Activated naive CD8-positive, alpha-beta T cell treated with anti-CD3 and anti-CD28 coated beads, Interleukin-2, amount 50 U/mL, for 24 hours (primary cell): ENCODE results near the gene PAK5.

ENCODE experiments used
- ATAC-seq: fragments of 150-1000 bp; cut with Tn5 transposase; one replicate; pipeline ENCODE4 v1.10.0; 2021
- DNase-seq: peaks from one replicate; pipeline ENCODE4 v3.0.0; 2021
- H3K27ac Mint-ChIP-seq: one replicate; pipeline ENCODE4 v1.8.0; 2021; ENCODE audit warnings: mild to moderate bottlenecking, mixed read lengths
- H3K27me3 Mint-ChIP-seq: one replicate; pipeline ENCODE4 v1.8.0; 2021; ENCODE audit warnings: mixed read lengths
- H3K36me3 Mint-ChIP-seq: one replicate; pipeline ENCODE4 v1.8.0; 2021; ENCODE audit warnings: low read depth, mixed read lengths
- H3K4me1 Mint-ChIP-seq: one replicate; pipeline ENCODE4 v1.8.0; 2021; ENCODE audit warnings: mixed read lengths
- H3K4me3 Mint-ChIP-seq: one replicate; pipeline ENCODE4 v1.8.0; 2021; ENCODE audit warnings: mild to moderate bottlenecking, moderate library complexity, mixed read lengths
- H3K9me3 Mint-ChIP-seq: one replicate; pipeline ENCODE4 v1.8.0; 2021; ENCODE audit warnings: mixed read lengths

PAK5 gene

DNA sequence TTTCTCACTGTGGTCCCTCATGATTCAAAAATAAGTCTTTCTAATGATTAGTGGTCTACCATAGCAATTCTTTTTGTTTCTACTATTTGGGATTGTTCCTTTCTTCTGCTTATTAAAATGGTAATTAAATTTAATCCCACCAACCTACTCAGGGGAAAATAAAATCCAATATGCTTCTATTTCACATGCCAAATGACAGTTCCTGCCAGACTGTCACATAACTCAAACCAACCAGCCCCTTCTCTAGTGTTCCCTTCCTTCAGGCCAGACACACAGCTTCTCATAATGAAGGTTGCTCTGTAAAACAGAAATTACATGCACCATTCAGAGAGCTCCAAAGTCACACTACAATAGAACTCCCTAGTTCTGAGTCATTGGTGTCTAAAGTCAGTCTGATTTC lies 23.2 kb downstream of the PAK5 start:
- Mint-ChIP-seq H3K27me3 (peaks cover under 1% of the 10 kb centered on the region), H3K36me3 (no peaks in the 10 kb centered on the region), H3K4me3 (no peak overlapping the region), H3K4me1 (no peaks in the 10 kb centered on the region), H3K27ac (no peak overlapping the region), H3K9me3 (peaks cover 4% of the 10 kb centered on the region)
- no peak for ATAC-seq
- no peak for DNase-seq

DNA sequence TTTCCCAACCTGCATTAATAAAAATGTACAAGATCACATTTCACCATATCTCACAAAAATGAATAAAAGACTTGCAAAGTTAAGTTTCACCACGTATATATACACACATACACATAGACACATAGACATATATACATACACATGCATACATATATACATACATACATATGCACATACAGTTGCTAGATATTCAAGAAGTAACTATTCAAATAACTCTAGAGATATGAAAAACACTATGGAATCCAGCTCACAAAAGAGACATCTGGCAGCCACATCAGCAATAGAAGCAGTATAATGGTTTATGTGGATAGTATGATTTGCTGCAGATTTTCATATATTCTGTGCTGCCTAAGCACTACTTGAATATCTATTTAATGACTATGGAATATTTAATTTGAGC lies 28.1 kb downstream of the PAK5 start:
- Mint-ChIP-seq H3K27me3 (peaks cover 2% of the 10 kb centered on the region), H3K4me3 (no peak overlapping the region), H3K27ac (no peak overlapping the region), H3K36me3 (no peaks in the 10 kb centered on the region), H3K4me1 (no peaks in the 10 kb centered on the region), H3K9me3 (no peaks in the 10 kb centered on the region)
- no peak for ATAC-seq
- no peak for DNase-seq

DNA sequence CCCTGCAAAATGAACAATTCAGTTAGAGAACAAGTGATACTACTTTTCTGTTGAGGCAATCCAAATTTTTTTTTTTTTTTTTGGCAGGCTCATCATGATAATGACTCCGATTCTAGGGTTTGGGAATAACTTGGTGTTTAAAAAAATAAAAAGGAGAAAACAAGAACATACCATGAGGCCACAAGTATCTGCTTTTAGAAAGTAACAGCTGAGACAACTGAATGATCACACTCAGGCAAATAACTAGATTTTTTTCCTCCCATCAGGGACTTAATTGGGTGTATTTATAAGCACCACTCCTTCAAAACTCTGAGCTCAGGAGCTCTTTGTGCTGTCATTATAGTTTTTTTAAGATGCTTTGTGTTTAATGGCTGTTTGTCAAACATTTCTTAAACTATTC lies 29.6 kb downstream of the PAK5 start:
- Mint-ChIP-seq H3K4me3 (no peak overlapping the region), H3K27ac (no peak overlapping the region), H3K4me1 (no peaks in the 10 kb centered on the region), H3K36me3 (no peaks in the 10 kb centered on the region), H3K9me3 (no peaks in the 10 kb centered on the region), H3K27me3 (peaks cover 2% of the 10 kb centered on the region)
- ATAC-seq (no peak), DNase-seq (no peak)

DNA sequence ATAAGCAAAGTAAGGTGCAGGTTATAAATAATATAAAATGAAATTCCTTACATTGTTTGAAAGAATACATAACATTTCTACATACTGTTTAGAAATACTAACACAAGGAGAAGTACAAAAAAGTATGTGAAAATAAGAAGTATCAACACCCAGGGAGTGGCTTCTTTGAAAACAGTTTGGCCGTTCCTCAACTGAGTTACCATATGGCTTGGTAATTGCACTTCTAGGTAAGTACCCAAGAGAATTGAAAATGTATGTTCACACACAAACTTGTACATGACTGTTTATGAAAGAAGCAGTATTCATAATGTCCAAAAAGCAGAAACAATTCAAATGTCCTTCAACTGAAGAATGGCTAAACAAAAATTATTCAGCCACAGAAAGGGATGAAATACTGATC lies 30.7 kb downstream of the PAK5 start:
- Mint-ChIP-seq H3K36me3 (no peaks in the 10 kb centered on the region), H3K4me3 (no peak overlapping the region), H3K4me1 (no peaks in the 10 kb centered on the region), H3K9me3 (no peaks in the 10 kb centered on the region), H3K27ac (no peak overlapping the region), H3K27me3 (peaks cover 2% of the 10 kb centered on the region)
- ATAC-seq = no peak
- DNase-seq = no peak

DNA sequence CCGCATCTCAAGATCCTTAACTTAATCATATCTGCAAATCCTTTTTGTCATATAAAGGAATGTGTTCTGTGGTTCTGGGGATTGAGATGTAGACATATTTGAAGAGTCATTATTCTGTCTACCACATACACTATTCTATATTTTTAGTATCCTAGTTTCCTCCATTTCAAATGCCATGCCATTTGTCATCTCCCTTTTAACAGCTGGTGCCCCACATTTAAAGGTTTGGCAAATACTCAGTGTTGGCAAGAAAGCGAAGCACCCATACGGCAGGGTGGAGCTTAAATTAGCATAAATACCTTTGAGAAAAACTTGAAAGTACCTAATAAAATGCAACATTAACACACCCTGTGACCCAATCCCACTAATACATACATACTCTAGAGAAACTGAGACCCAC lies 31.7 kb downstream of the PAK5 start:
- Mint-ChIP-seq H3K27ac (no peak overlapping the region), H3K27me3 (peaks cover 2% of the 10 kb centered on the region), H3K9me3 (no peaks in the 10 kb centered on the region), H3K4me3 (no peak overlapping the region), H3K4me1 (no peaks in the 10 kb centered on the region), H3K36me3 (no peaks in the 10 kb centered on the region)
- ATAC-seq = no peak
- DNase-seq = no peak

DNA sequence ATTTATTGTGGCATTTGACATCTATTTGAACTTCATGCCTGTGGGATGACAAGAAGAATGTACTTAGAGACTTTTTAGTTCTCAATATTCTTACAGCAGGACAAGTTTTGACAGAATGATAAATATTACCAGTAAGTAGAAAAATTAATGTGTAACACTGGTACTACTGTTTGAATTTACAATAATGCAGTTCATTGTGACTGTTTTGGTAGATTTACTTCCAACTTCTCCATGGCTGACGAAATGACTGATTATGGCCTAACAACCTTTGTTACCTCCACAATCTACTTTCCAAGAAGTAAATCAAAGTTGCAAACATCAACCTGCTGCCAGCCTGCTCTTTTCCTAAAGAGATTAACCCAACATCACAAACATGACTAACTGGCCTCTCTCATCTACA lies 38.5 kb downstream of the PAK5 start:
- no peak overlapping the region for H3K27ac Mint-ChIP-seq
- DNase-seq = no peak
- no peak overlapping the region for H3K4me3 Mint-ChIP-seq
- H3K27me3 Mint-ChIP-seq = no peaks in the 10 kb centered on the region
- no peaks in the 10 kb centered on the region for H3K9me3 Mint-ChIP-seq
- no peak for ATAC-seq
- no peaks in the 10 kb centered on the region for H3K36me3 Mint-ChIP-seq
- no peaks in the 10 kb centered on the region for H3K4me1 Mint-ChIP-seq

DNA sequence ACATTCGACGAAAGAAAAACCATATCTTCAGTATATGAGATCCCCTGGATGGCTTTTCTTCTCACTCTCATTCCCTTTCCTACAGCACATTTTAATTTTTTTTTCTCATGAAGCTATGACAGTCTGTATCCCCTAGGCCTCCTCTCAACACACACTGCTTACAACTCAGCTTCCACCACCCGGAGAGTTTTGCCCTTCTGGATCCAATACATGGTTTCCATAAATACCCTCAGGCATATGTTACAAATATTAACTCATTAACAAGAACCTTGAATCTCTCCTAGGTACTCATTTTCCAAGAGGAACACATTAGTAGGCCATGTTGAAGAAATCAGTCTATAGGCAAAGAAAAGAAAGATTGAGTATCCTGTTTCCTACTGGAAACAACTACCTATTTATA lies 44.0 kb downstream of the PAK5 start:
- DNase-seq (no peak), ATAC-seq (no peak)
- no peaks in the 10 kb centered on the region for H3K36me3 Mint-ChIP-seq
- no peaks in the 10 kb centered on the region for H3K27me3 Mint-ChIP-seq
- H3K4me3 Mint-ChIP-seq = no peak overlapping the region
- H3K9me3 Mint-ChIP-seq = peaks cover 9% of the 10 kb centered on the region
- no peak overlapping the region for H3K27ac Mint-ChIP-seq
- no peaks in the 10 kb centered on the region for H3K4me1 Mint-ChIP-seq

DNA sequence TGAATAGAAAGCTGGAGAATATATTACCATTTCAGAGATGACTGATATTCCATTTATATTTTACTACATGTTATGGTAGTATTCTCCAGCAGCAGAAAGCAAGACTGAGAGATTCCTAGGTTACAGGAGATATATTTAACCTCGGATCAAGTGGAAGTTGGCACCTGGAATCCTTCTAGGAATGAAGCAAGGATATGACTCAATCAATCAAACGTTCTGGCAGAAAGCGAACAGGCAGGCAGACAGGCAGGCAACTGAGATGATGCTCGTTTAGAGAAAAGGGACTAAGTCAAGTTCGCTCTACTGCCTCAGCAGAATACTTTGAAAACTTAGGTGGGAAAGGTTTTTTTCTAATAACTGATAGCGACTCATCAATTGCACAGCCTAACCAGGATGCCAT lies 46.2 kb downstream of the PAK5 start:
- no peak overlapping the region for H3K4me3 Mint-ChIP-seq
- H3K27ac Mint-ChIP-seq = no peak overlapping the region
- no peak for ATAC-seq
- no peaks in the 10 kb centered on the region for H3K27me3 Mint-ChIP-seq
- no peaks in the 10 kb centered on the region for H3K36me3 Mint-ChIP-seq
- H3K4me1 Mint-ChIP-seq = no peaks in the 10 kb centered on the region
- DNase-seq = no peak
- H3K9me3 Mint-ChIP-seq = peaks cover 9% of the 10 kb centered on the region

DNA sequence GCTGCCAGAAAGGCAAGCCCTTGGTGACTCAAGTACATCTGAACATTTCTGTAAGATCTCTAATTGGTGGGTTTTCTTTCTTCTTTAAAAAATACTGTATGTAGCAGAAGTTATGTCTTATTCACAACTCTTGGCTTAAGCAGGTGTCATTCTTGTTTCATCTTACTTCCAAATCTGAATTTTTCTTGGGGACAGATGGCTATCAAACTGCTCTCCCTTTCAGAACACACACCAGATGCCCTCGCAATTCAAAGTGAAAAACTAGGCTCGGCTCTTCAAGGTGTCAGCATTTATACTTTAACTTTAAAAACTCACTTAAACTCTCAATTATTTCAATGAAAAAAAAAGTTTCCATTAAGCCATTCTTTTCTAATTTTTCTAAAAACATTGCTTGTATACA lies 49.7 kb downstream of the PAK5 start:
- Mint-ChIP-seq H3K36me3 (no peaks in the 10 kb centered on the region), H3K4me1 (no peaks in the 10 kb centered on the region), H3K27me3 (no peaks in the 10 kb centered on the region), H3K27ac (no peak overlapping the region), H3K9me3 (peaks cover 13% of the 10 kb centered on the region), H3K4me3 (no peak overlapping the region)
- DNase-seq (no peak), ATAC-seq (no peak)

DNA sequence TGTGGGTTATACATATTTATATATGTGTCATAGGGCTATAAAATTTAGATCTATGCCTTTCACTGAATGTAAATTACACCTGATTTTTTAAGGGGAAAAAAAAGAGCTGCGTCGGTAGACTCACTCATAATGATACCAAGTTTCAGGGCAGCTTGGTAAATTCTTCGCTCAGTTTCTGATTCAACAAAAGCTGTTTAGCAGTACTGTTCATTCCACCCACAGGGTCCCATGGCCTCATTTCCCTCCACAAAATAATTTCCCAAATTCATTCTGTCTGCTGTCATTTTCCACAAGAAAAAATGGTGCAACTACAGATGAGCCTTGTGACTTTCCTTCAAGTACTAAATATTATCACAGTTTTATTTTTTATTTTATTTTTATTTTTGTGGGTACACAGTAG lies 63.7 kb downstream of the PAK5 start:
- DNase-seq = no peak
- H3K36me3 Mint-ChIP-seq = no peaks in the 10 kb centered on the region
- no peaks in the 10 kb centered on the region for H3K4me1 Mint-ChIP-seq
- no peak overlapping the region for H3K4me3 Mint-ChIP-seq
- H3K27me3 Mint-ChIP-seq = no peaks in the 10 kb centered on the region
- ATAC-seq = no peak
- H3K27ac Mint-ChIP-seq = no peak overlapping the region
- peaks cover 12% of the 10 kb centered on the region for H3K9me3 Mint-ChIP-seq

DNA sequence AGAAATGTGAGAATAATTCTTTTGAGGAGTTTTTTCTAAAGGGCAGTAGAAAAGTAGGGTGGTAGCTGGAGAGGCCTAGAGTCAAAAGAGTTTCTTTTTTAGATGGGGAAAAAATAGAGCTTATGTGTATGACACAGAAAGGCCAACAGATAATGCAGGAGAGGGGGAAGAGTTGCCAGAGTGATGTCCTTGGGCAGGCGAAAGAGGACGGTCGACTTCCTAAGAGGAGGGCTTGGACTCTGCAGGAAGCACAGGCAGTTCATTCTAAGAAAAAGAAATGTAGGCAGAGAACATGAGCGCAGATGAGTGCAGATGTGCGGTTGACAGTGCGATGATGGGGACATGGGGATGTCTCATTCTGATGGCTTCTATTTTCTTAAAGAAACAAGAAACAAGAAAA lies 68.9 kb downstream of the PAK5 start:
- H3K9me3 Mint-ChIP-seq = peaks cover 9% of the 10 kb centered on the region
- ATAC-seq (no peak), DNase-seq (no peak)
- no peaks in the 10 kb centered on the region for H3K27me3 Mint-ChIP-seq
- no peak overlapping the region for H3K4me3 Mint-ChIP-seq
- no peaks in the 10 kb centered on the region for H3K4me1 Mint-ChIP-seq
- H3K27ac Mint-ChIP-seq = no peak overlapping the region
- no peaks in the 10 kb centered on the region for H3K36me3 Mint-ChIP-seq

DNA sequence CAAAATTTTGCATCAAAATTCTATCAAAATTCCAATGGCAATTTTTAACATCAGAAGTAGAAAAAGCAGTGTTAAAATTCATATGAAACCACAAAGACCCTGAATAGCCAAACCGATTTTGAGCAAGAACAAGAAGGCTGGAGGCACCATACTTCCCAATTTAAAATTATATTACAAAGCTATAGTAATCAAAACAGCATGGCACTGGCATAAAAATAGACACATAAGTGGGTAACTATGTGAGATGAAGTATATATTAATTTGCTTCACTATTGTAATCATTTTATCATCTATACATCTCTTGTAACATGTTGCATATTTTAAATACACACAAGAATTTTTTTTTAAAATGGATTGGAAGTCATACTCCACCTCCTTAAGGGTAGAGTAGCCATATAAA lies 77.4 kb downstream of the PAK5 start:
- no peaks in the 10 kb centered on the region for H3K4me1 Mint-ChIP-seq
- ATAC-seq = no peak
- peaks cover 11% of the 10 kb centered on the region for H3K9me3 Mint-ChIP-seq
- H3K4me3 Mint-ChIP-seq = no peak overlapping the region
- H3K36me3 Mint-ChIP-seq = no peaks in the 10 kb centered on the region
- DNase-seq = no peak
- no peak overlapping the region for H3K27ac Mint-ChIP-seq
- no peaks in the 10 kb centered on the region for H3K27me3 Mint-ChIP-seq

DNA sequence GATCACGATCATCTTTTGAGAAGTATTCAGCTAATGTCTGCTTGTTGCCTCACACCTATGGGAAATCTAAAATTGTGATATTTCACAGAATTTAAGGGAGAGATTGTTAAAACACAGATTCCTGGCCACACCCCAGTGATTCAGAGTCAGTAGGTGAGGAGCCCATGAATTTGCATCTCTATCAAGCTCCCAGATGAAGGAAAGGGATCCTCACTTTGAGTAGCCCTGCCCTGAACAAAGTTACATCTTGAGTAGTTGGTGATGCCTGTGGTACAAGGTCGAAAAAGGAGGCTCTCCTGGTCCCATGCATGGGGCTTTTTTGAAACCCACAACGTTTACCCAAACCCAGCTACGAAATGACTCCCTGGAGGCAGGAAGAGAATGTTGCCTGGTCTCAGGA lies 79.5 kb downstream of the PAK5 start:
- H3K36me3 Mint-ChIP-seq = no peaks in the 10 kb centered on the region
- no peaks in the 10 kb centered on the region for H3K27me3 Mint-ChIP-seq
- DNase-seq = no peak
- peaks cover 11% of the 10 kb centered on the region for H3K9me3 Mint-ChIP-seq
- no peak overlapping the region for H3K4me3 Mint-ChIP-seq
- no peak overlapping the region for H3K27ac Mint-ChIP-seq
- H3K4me1 Mint-ChIP-seq = no peaks in the 10 kb centered on the region
- no peak for ATAC-seq

DNA sequence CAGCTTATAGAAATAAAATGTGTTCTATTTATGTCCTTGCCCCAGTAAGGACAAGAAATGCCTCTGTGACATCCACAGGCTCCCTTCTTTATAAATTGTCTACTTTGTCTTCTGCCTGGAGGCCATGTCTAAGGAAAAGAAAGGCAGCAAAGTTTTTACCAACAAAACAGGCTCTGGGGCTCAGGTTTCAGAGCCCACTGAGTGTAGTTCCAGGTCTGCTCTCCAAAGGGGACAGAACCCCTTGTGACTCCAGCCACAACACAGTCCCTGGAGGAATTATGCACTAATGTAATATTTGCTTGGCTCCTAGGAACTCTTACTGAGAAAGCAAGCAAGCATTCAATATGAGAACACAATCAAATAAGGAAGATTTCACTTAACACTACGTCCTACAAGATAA lies 80.1 kb downstream of the PAK5 start:
- Mint-ChIP-seq H3K27me3 (no peaks in the 10 kb centered on the region), H3K27ac (no peak overlapping the region)
- no peak for ATAC-seq

DNA sequence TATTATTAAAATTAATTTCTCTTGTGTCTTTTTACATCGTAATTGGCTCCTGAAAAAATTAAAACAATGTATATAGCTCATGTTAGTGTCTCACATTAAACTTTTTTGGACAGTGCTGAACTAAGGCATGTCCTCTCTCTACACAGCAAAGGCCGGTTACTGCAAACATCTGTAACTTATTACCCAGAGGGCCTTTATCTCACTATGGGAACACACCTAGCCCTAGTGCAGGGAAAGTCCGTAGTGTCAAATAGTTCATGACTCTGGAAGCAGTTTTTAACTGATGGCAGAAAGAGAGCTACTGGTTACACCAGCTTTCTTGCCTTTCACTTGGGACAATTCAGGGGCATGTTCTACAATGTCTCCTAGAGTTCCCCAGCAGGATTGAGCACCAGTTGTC lies 82.2 kb downstream of the PAK5 start:
- no peak overlapping the region for H3K27ac Mint-ChIP-seq
- H3K4me3 Mint-ChIP-seq = no peak overlapping the region
- H3K27me3 Mint-ChIP-seq = no peaks in the 10 kb centered on the region
- H3K36me3 Mint-ChIP-seq = no peaks in the 10 kb centered on the region
- ATAC-seq (no peak), DNase-seq (no peak)
- peaks cover 5% of the 10 kb centered on the region for H3K9me3 Mint-ChIP-seq
- no peaks in the 10 kb centered on the region for H3K4me1 Mint-ChIP-seq

More for the DNA sequence above, 80.1 kb downstream of the PAK5 start:
- Mint-ChIP-seq H3K36me3 (no peaks in the 10 kb centered on the region), H3K4me1 (no peaks in the 10 kb centered on the region), H3K9me3 (peaks cover 11% of the 10 kb centered on the region), H3K4me3 (no peak overlapping the region)
- no peak for DNase-seq

DNA sequence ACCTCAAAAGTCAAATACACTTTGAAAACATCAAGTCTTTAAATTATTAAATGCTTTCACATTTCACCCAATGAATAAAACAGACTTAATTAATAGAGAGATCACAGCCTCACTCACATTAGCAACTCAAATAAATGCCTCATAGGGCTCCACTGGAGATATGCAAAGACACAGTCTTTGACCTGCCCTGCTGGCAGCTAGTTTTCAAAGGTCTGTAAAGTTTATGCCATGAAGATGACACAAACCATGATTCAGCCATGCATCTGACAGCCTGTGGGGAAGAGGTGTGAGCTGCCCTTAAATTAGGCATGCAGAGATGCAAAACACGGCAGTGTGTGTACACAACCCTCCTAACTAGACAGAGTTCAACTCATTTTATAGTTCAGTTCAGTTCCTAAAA lies 83.6 kb downstream of the PAK5 start:
- Mint-ChIP-seq H3K4me1 (no peaks in the 10 kb centered on the region), H3K27ac (no peak overlapping the region), H3K4me3 (no peak overlapping the region), H3K9me3 (peaks cover 4% of the 10 kb centered on the region), H3K27me3 (no peaks in the 10 kb centered on the region), H3K36me3 (no peaks in the 10 kb centered on the region)
- ATAC-seq (no peak), DNase-seq (no peak)
